ENCODE results near the gene GDA. TPM values are rescaled to one million over a fixed set of nuclear protein-coding genes. Genes with fewer than 3 reads are reported as not detected.

GDA gene
- total RNA-seq, 1 donor from 2014 or later, result 0.18 TPM

GRCh38 chr9:72300873-72301272, 151.6 kb downstream of the GDA start:
- no peak for TF ChIP-seq CTCF (IDR thresholded peaks at IDR 0.05)
- H3K9me3 Mint-ChIP-seq, result no peaks in the 10 kb centered on the region
- H3K4me3 Mint-ChIP-seq, result peak overlapping the region; percentile 3
- H3K27me3 Mint-ChIP-seq, result no peaks in the 10 kb centered on the region
- peak overlapping the region; percentile 69 for H3K27ac Mint-ChIP-seq
- intact Hi-C loops (cut with micrococcal nuclease), result loop anchor here (1.0 kb wide), 1 partner anchor 9 kb away; no protein-coding TSS in a partner anchor
- DNase-seq, result no peak
- ChIA-PET CTCF (no interaction called here), POLR2A (interaction anchor here (2.3 kb wide), 1 partner anchor 64 kb away, joined by 13 read pairs; the partner anchor contains the start of gene ZFAND5)
- H3K36me3 Mint-ChIP-seq (ENCODE audit: low read depth), result no peaks in the 10 kb centered on the region
- peak; percentile 18 for ATAC-seq (ENCODE audit: low read depth)
- peaks cover 43% of the 10 kb centered on the region for H3K4me1 Mint-ChIP-seq

Other genes with a start within 250 kb of the GDA start
- gene ABHD17B, start 238.2 kb upstream of the GDA start, total RNA-seq, result 17.0 and 18.6 TPM in 2 replicates
- 9.5 and 9.8 TPM in 2 replicates for gene C9orf85, start 237.8 kb upstream of the GDA start, total RNA-seq
- not detected in 2 replicates for gene C9orf57, start 88.8 kb upstream of the GDA start, total RNA-seq
- 79.2 and 79.5 TPM in 2 replicates for gene ZFAND5, start 215.8 kb downstream of the GDA start, total RNA-seq